ENCODE results near the gene AP3M1.

DNA sequence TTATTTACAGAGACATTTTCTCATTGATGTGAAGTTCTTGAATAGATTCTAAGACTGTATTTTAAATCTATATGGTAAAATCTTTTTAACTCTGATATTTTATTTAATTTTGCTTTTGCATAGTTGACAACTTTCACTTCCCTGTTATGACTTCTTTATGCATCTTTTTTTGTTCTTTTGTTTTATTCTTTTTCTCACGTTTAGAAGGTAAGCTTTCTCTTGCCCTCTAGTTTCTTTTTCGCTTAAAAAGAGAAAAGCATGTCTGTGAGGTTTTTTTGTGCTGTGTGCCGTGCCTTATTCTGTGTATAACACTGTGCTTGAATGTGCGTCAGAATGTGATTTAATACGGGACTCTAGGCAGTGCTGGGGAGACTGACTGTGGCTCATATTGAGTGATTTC is 74.7 kb downstream of the AP3M1 start:
- TF ChIP-seq EZH2 (IDR thresholded peaks at IDR 0.05; ENCODE audit: low read length, missing control alignments), result no peak
- TF ChIP-seq, protein P1, sequence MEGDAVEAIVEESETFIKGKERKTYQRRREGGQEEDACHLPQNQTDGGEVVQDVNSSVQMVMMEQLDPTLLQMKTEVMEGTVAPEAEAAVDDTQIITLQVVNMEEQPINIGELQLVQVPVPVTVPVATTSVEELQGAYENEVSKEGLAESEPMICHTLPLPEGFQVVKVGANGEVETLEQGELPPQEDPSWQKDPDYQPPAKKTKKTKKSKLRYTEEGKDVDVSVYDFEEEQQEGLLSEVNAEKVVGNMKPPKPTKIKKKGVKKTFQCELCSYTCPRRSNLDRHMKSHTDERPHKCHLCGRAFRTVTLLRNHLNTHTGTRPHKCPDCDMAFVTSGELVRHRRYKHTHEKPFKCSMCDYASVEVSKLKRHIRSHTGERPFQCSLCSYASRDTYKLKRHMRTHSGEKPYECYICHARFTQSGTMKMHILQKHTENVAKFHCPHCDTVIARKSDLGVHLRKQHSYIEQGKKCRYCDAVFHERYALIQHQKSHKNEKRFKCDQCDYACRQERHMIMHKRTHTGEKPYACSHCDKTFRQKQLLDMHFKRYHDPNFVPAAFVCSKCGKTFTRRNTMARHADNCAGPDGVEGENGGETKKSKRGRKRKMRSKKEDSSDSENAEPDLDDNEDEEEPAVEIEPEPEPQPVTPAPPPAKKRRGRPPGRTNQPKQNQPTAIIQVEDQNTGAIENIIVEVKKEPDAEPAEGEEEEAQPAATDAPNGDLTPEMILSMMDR (conservative IDR thresholded peaks at IDR 0.05 in 1 of 2, IDR thresholded peaks at IDR 0.05 in 1 of 2; ENCODE audit: low read depth in 1 of 2, low read length in 2 of 2), result no peak
